Lower leg skin (tissue), 4 donors: ENCODE data around the gene CDH13. TPM values are rescaled to one million over a fixed set of nuclear protein-coding genes. Genes with fewer than 3 reads are reported as not detected.

Experiments
- DNase-seq, 2 donors: peaks; one replicate each; pipeline ENCODE4 v3.0.0-alpha.2; 2019; ENCODE audit warnings: low spot score in 2 of 2
- H3K4me3 ChIP-seq: fragments of 200-600 bp; sonication (generic); 2 replicates; pipeline ENCODE4 v1.5.1; 2017; ENCODE audit warnings: mild to moderate bottlenecking, low read depth; ENCODE audit not compliant: poor library complexity, severe bottlenecking
- CTCF ChIP-seq, 3 donors: fragments of 450-650 bp; IDR thresholded peaks; one replicate each; pipeline ENCODE4 v1.5.1; 2016; ENCODE audit warnings: antibody characterized with exemption in 3 of 3, mild to moderate bottlenecking in 3 of 3, moderate library complexity in 2 of 3
- POLR2A ChIP-seq, 2 donors: fragments of 450-650 bp; IDR thresholded peaks; one replicate each; pipeline ENCODE4 v1.6.1; 2016 to 2017; ENCODE audit warnings: antibody characterized with exemption in 2 of 2, mild to moderate bottlenecking in 1 of 2, moderate library complexity in 1 of 2
- WGBS, 2 donors: methylation state at CpG; one replicate each; pipeline ENCODE4 v1.1.5; 2018; 5-methylcytosine and 5-hydroxymethylcytosine counted together
- intact Hi-C: fragments of 100-400 bp; cut with DNase I; formaldehyde crosslinking; loops from one replicate; pipeline ENCODE4 v1.15.0; 2023; ENCODE audit warnings: low total_unique reads
- total RNA-seq, 4 donors: library from RNA; depleted of rRNA; stranded (reverse); fragments of >200 nt; gene quantifications; one replicate each; pipeline ENCODE4 v1.1.0, GENCODE V29; 2016

CDH13 gene
- total RNA-seq, 4 donors from 2014 or later: 102 to 246 (median 155) TPM

- WGBS, 2 donors: 75 to 83% methylated on average over 7 of the region's 7 CpGs
- DNase-seq: no peak
- no peak overlapping the region for H3K4me3 ChIP-seq
- TF ChIP-seq CTCF (IDR thresholded peaks at IDR 0.05) (no peak), POLR2A (IDR thresholded peaks at IDR 0.05) (no peak)
- intact Hi-C loops: no loop called here
Measured at GRCh38 chr16:83481589-83481988, 854.8 kb downstream of the CDH13 start.

- intact Hi-C loops: no loop called here
- DNase-seq: no peak
- 69 to 70% methylated on average over 9 of the region's 9 CpGs for WGBS, 2 donors
- no peak for TF ChIP-seq CTCF (IDR thresholded peaks at IDR 0.05)
- no peak for TF ChIP-seq POLR2A (IDR thresholded peaks at IDR 0.05)
- no peak overlapping the region for H3K4me3 ChIP-seq
Measured at GRCh38 chr16:83482545-83483162, 855.9 kb downstream of the CDH13 start.

GRCh38 chr16:83490073-83490472 lies 863.3 kb downstream of the CDH13 start:
- no peak for TF ChIP-seq POLR2A (IDR thresholded peaks at IDR 0.05)
- TF ChIP-seq CTCF (IDR thresholded peaks at IDR 0.05): no peak
- no peak overlapping the region for H3K4me3 ChIP-seq
- intact Hi-C loops: no loop called here
- 74 to 80% methylated on average over 2 of the region's 2 CpGs for WGBS, 2 donors
- DNase-seq: no peak

GRCh38 chr16:83494459-83494858 lies 867.7 kb downstream of the CDH13 start:
- 86 to 96% methylated on average over 1 of the region's 1 CpG for WGBS, 2 donors
- H3K4me3 ChIP-seq: no peak overlapping the region
- TF ChIP-seq CTCF (IDR thresholded peaks at IDR 0.05) (no peak), POLR2A (IDR thresholded peaks at IDR 0.05) (no peak)
- intact Hi-C loops: no loop called here
- no peak for DNase-seq

GRCh38 chr16:83501481-83501880 lies 874.7 kb downstream of the CDH13 start:
- DNase-seq: no peak
- no peak overlapping the region for H3K4me3 ChIP-seq
- intact Hi-C loops: no loop called here
- TF ChIP-seq POLR2A (IDR thresholded peaks at IDR 0.05) (no peak), CTCF (IDR thresholded peaks at IDR 0.05) (no peak)
- 90 to 96% methylated on average over 4 of the region's 4 CpGs for WGBS, 2 donors

- TF ChIP-seq POLR2A (IDR thresholded peaks at IDR 0.05) (no peak), CTCF (IDR thresholded peaks at IDR 0.05) (no peak)
- intact Hi-C loops: no loop called here
- DNase-seq: peak in 1 of 2 donors; percentile 67
- WGBS, 2 donors: 93 to 99% methylated on average over 6 of the region's 6 CpGs
- no peak overlapping the region for H3K4me3 ChIP-seq
Measured at GRCh38 chr16:83508295-83508694, 881.5 kb downstream of the CDH13 start.
